H1 (cell line): Measurements from ENCODE around the gene TBC1D16. TPM values are rescaled to one million over a fixed set of nuclear protein-coding genes. Genes with fewer than 3 reads are reported as not detected.

Source experiments
- ATF2 ChIP-seq: IDR thresholded peaks from 2 replicates; pipeline ENCODE4 v1.6.1; 2012; ENCODE audit warnings: low read length, inconsistent platforms
- KDM5A ChIP-seq: fragments of 200-600 bp; IDR thresholded peaks from 2 replicates; pipeline ENCODE4 v1.7.1; 2012; ENCODE audit warnings: mild to moderate bottlenecking, low read length, inconsistent platforms, mixed read lengths
- RXRA ChIP-seq: IDR thresholded peaks from 2 replicates; pipeline ENCODE4 v1.6.1; 2011; ENCODE audit warnings: low read depth, mild to moderate bottlenecking, low read length, moderate library complexity; ENCODE audit not compliant: insufficient read depth
- SIN3A ChIP-seq, 2 experiments: IDR thresholded peaks in 1 of 2; conservative IDR thresholded peaks in 1 of 2; 2 replicates each; pipeline ENCODE4 v1.6.1; 2011 to 2012; ENCODE audit warnings: low read length in 2 of 2, improper control_type of control experiment in 1 of 2, low read depth in 1 of 2, mild to moderate bottlenecking in 1 of 2
- polyA plus RNA-seq, 7 experiments: library from polyadenylated mRNA; depleted of rRNA in 3 of 7; stranded (reverse) in 5 of 7; unstranded in 2 of 7; fragments of >200 nt in 5 of 7; fragments of 200-250 nt in 2 of 7; gene quantifications; 1 replicate in 5 of 7; 2 replicates in 1 of 7; 4 replicates in 1 of 7; pipeline versions ENCODE4 v1.2.1 to v1.2.3, GENCODE V29; 2011 to 2013; ENCODE audit warnings: missing spikeins in 2 of 7, mixed read lengths in 2 of 7
- total RNA-seq: library from RNA; stranded (reverse); fragmentation: NEBNext Ultra II Directional; extraction: Animal tissue kit (Norgen Biotek cat#: 25700); gene quantifications from 2 replicates; pipeline ENCODE4 v1.2.1, GENCODE V29; 2021

Gene TBC1D16
- total and polyA plus RNA-seq, 2 of the 8 experiments (the other 6 are each of a cell fraction or from before 2014, with no cell fraction given), result 21.1 to 109 TPM

DNA sequence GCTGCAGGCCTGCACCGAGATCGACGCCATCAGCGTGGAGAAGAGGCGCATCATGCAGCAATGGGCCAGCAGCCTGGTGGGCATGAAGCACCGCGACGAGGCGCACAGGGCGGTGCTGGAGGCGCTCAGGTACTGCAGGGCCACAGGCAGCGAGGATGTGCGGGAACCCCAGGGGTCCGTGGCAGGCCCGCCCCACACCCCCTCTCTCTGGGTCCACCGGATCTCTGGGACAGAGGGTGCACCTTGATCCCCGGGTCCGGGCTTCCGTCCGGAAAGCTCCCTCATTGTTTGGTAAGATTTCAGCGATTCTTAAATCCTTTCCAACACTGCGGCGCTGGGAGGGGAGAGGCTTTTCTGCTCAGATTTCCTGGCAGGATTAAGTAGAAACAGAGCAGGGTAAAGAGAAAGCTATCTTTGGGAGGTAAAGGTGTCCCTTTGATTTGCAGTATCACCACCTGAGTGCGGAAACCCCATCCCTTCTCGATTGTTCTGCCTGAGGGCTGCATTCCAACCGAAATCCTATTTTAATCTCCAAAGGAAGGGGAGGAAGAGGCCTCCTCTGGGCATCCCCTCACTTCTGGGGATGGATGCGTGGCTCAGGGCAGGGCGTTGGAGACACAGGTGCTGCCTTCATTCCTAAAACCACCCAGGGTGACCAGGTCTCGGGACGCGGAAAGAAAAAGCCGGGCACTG is 30.0 kb upstream of the TBC1D16 start (continued):
- no peak for TF ChIP-seq SIN3A (conservative IDR thresholded peaks at IDR 0.05 in 1 of 2, IDR thresholded peaks at IDR 0.05 in 1 of 2; ENCODE audit: low read depth in 1 of 2, low read length in 2 of 2)
- no peak for TF ChIP-seq RXRA
- no peak for TF ChIP-seq ATF2
- no peak for TF ChIP-seq KDM5A
